ENCODE results near the gene C19orf73.

C19orf73 gene

GRCh38 chr19:49142866-49143335, 24.0 kb upstream of the C19orf73 start:
- Histone ChIP-seq H4K20me1 (ENCODE audit: insufficient read depth, low read length, poor library complexity, severe bottlenecking) (no peaks in the 10 kb centered on the region), H3K4me3 (ENCODE audit: low read length, poor library complexity, severe bottlenecking) (peak overlapping the region; percentile 77), H3K9me2 (replicated peaks; ENCODE audit: low read depth, low read length) (no peaks in the 10 kb centered on the region), H3K9ac (ENCODE audit: low read depth, low read length, poor library complexity, severe bottlenecking) (peak overlapping the region; percentile 53), H2AFZ (ENCODE audit: low read length) (peak overlapping the region; percentile 86), H3K4me2 (ENCODE audit: low read depth, low read length, poor library complexity, severe bottlenecking) (peak overlapping the region; percentile 75), H3K36me3 (ENCODE audit: insufficient read depth, low read length) (no peaks in the 10 kb centered on the region), H3K27me3 (ENCODE audit: insufficient read depth, low read length, poor library complexity, severe bottlenecking) (no peaks in the 10 kb centered on the region), H3K79me2 (ENCODE audit: insufficient read depth, low read length) (no peaks in the 10 kb centered on the region), H3K9me3 (ENCODE audit: insufficient read depth, low read depth, low read length) (no peaks in the 10 kb centered on the region), H3K4me1 (ENCODE audit: insufficient read depth, low read length, poor library complexity, severe bottlenecking) (peaks cover 9% of the 10 kb centered on the region), H3F3A (ENCODE audit: low read depth) (no peaks in the 10 kb centered on the region)
- TF ChIP-seq, protein P1, sequence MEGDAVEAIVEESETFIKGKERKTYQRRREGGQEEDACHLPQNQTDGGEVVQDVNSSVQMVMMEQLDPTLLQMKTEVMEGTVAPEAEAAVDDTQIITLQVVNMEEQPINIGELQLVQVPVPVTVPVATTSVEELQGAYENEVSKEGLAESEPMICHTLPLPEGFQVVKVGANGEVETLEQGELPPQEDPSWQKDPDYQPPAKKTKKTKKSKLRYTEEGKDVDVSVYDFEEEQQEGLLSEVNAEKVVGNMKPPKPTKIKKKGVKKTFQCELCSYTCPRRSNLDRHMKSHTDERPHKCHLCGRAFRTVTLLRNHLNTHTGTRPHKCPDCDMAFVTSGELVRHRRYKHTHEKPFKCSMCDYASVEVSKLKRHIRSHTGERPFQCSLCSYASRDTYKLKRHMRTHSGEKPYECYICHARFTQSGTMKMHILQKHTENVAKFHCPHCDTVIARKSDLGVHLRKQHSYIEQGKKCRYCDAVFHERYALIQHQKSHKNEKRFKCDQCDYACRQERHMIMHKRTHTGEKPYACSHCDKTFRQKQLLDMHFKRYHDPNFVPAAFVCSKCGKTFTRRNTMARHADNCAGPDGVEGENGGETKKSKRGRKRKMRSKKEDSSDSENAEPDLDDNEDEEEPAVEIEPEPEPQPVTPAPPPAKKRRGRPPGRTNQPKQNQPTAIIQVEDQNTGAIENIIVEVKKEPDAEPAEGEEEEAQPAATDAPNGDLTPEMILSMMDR (conservative IDR thresholded peaks at IDR 0.05; ENCODE audit: low read length) = no peak
- TF ChIP-seq EZH2phosphoT487 (IDR thresholded peaks at IDR 0.05; ENCODE audit: borderline replicate concordance) = no peak

- H4K20me1 ChIP-seq (ENCODE audit: insufficient read depth, low read length, poor library complexity, severe bottlenecking) = no peaks in the 10 kb centered on the region
- no peak overlapping the region for H2AFZ ChIP-seq (ENCODE audit: low read length)
- no peak overlapping the region for H3K4me2 ChIP-seq (ENCODE audit: low read depth, low read length, poor library complexity, severe bottlenecking)
- H3K4me3 ChIP-seq (ENCODE audit: low read length, poor library complexity, severe bottlenecking) = no peak overlapping the region
- H3K9me2 ChIP-seq (replicated peaks; ENCODE audit: low read depth, low read length) = no peaks in the 10 kb centered on the region
- H3F3A ChIP-seq (ENCODE audit: low read depth) = no peaks in the 10 kb centered on the region
- H3K27me3 ChIP-seq (ENCODE audit: insufficient read depth, low read length, poor library complexity, severe bottlenecking) = no peaks in the 10 kb centered on the region
- TF ChIP-seq EZH2phosphoT487 (IDR thresholded peaks at IDR 0.05; ENCODE audit: borderline replicate concordance) = no peak
- TF ChIP-seq, protein P1 (conservative IDR thresholded peaks at IDR 0.05; ENCODE audit: low read length) = no peak
- no peaks in the 10 kb centered on the region for H3K9me3 ChIP-seq (ENCODE audit: insufficient read depth, low read depth, low read length)
- no peak overlapping the region for H3K9ac ChIP-seq (ENCODE audit: low read depth, low read length, poor library complexity, severe bottlenecking)
- H3K36me3 ChIP-seq (ENCODE audit: insufficient read depth, low read length) = no peaks in the 10 kb centered on the region
- H3K79me2 ChIP-seq (ENCODE audit: insufficient read depth, low read length) = no peaks in the 10 kb centered on the region
- H3K4me1 ChIP-seq (ENCODE audit: insufficient read depth, low read length, poor library complexity, severe bottlenecking) = peaks cover 9% of the 10 kb centered on the region
Observed at GRCh38 chr19:49141352-49141751, 22.4 kb upstream of the C19orf73 start.

DNA sequence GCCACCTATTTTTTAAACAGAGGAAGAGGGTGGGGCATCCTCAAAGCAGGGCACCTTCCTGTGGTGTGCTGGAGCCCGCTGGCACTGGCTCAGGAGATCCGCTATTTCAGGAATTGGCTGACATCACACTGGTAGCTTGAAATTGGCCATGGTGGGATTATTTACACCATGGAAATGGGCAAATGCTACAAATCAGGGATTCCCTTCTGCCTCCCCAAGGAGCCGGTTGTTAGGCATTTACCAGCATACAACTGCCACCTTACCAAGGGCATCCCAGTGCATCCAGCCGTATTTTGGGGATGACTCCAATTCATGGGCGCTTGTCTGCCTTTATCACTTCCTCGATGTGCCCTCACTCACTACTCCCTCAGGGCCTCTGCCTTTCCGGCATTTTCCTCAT, 22.0 kb upstream of the C19orf73 start:
- no peaks in the 10 kb centered on the region for H3K9me3 ChIP-seq (ENCODE audit: insufficient read depth, low read depth, low read length)
- no peak overlapping the region for H2AFZ ChIP-seq (ENCODE audit: low read length)
- H3K9ac ChIP-seq (ENCODE audit: low read depth, low read length, poor library complexity, severe bottlenecking) = no peak overlapping the region
- TF ChIP-seq, protein P1 (conservative IDR thresholded peaks at IDR 0.05; ENCODE audit: low read length) = no peak
- no peak for TF ChIP-seq EZH2phosphoT487 (IDR thresholded peaks at IDR 0.05; ENCODE audit: borderline replicate concordance)
- H3K79me2 ChIP-seq (ENCODE audit: insufficient read depth, low read length) = no peaks in the 10 kb centered on the region
- peaks cover 5% of the 10 kb centered on the region for H3K4me1 ChIP-seq (ENCODE audit: insufficient read depth, low read length, poor library complexity, severe bottlenecking)
- H3K4me2 ChIP-seq (ENCODE audit: low read depth, low read length, poor library complexity, severe bottlenecking) = no peak overlapping the region
- no peaks in the 10 kb centered on the region for H3K27me3 ChIP-seq (ENCODE audit: insufficient read depth, low read length, poor library complexity, severe bottlenecking)
- no peaks in the 10 kb centered on the region for H3K36me3 ChIP-seq (ENCODE audit: insufficient read depth, low read length)
- H3K9me2 ChIP-seq (replicated peaks; ENCODE audit: low read depth, low read length) = no peaks in the 10 kb centered on the region
- no peak overlapping the region for H3K4me3 ChIP-seq (ENCODE audit: low read length, poor library complexity, severe bottlenecking)
- H3F3A ChIP-seq (ENCODE audit: low read depth) = no peaks in the 10 kb centered on the region
- no peaks in the 10 kb centered on the region for H4K20me1 ChIP-seq (ENCODE audit: insufficient read depth, low read length, poor library complexity, severe bottlenecking)

All from Loucy (cell line).